GM19328 (cell line): ENCODE measurements around the gene VSX1.
A peak's percentile ranks its signal among the peaks of the same experiment; 100 is the strongest.

Source experiments
- ATAC-seq: cut with Tn5 transposase; IDR thresholded peaks from one replicate; pipeline ENCODE4 v1.9.1; 2021; ENCODE audit warnings: mild to moderate bottlenecking, moderate library complexity; ENCODE audit not compliant: unreplicated experiment

Gene VSX1

DNA sequence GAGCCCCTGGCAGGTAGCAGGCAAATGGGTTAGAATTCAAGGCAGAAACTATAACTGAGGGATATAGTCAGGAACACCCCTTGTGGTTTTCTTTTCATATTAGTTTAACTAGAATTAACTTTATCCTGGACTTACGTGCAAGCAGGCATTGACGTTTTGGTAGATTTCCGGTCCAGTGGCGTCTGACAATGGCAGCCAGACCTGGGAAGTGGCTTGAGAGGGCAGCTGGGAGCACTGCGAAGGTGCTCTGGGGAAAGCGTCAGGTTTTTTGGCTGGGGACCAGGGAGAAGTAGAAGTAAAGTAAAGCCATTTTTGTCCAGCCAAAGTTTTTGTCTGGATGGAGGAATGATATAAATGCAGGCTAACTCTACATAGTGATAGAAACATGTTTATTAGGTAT lies 15.6 kb downstream of the VSX1 start:
- no peak for ATAC-seq

GRCh38 chr20:25065625-25066338 lies 16.2 kb downstream of the VSX1 start:
- peak; percentile 63 for ATAC-seq

- no peak for ATAC-seq
Observed at GRCh38 chr20:25065072-25065624, 16.8 kb downstream of the VSX1 start.

- no peak for ATAC-seq
Observed at GRCh38 chr20:25064561-25065071, 17.3 kb downstream of the VSX1 start.

- ATAC-seq: no peak
Observed at GRCh38 chr20:25063981-25064380, 18.0 kb downstream of the VSX1 start.

- ATAC-seq: no peak
Observed at GRCh38 chr20:25063546-25063945, 18.4 kb downstream of the VSX1 start.

DNA sequence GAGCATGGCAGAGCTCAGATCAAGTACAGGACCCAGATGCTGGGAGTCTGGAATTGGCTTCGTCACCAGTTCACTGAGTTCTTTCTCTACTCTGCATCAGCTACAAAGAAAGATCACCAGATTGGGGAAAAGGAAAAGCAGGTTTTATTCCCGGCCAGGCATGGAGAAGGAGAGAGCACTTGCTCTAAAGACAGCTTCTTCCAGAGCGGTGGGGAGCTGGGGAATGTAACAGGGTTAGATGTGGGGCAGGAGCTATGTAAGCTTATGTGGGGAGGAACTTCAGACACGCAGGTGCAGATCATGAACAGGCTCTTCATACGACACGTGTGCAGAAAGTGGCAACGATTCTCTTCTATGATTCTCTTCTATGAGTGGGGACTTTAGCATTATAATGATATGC lies 19.1 kb downstream of the VSX1 start:
- no peak for ATAC-seq

GRCh38 chr20:25061821-25062530 lies 20.0 kb downstream of the VSX1 start:
- ATAC-seq: no peak

DNA sequence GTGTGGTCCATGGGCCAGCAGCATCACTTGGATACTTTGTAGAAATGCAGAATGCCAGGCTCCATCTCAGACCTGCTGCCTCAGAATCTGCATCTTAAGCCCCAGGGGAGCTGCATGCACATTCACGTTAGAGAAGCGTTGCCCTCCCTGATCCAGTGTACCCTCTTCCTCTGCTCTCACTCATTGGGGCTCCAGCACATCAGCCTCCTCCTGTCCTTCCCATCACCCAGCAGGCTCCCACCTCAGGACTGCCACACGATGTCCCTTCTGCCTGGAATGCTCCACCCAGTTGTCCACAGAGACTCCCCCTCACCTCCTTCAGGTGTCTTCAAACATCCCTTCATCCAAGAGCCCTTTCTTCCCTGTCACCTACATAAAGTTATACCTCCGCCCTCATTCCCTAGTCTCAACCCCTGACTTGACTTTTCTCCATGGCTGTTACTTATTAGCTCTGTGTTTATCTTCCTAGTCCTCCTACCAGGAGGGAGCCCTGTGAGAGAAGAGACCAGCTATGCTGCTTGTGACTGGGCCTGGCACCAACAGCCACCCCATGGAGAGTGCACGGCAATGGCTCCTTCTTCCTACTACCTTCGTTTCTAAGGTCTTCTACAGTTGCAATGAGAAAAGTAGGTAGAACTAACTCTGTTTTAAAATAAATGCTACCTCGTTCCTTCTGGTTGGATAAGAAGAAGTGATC lies 20.7 kb downstream of the VSX1 start:
- ATAC-seq: no peak

- no peak for ATAC-seq
Observed at GRCh38 chr20:25059866-25060465, 22.0 kb downstream of the VSX1 start.

DNA sequence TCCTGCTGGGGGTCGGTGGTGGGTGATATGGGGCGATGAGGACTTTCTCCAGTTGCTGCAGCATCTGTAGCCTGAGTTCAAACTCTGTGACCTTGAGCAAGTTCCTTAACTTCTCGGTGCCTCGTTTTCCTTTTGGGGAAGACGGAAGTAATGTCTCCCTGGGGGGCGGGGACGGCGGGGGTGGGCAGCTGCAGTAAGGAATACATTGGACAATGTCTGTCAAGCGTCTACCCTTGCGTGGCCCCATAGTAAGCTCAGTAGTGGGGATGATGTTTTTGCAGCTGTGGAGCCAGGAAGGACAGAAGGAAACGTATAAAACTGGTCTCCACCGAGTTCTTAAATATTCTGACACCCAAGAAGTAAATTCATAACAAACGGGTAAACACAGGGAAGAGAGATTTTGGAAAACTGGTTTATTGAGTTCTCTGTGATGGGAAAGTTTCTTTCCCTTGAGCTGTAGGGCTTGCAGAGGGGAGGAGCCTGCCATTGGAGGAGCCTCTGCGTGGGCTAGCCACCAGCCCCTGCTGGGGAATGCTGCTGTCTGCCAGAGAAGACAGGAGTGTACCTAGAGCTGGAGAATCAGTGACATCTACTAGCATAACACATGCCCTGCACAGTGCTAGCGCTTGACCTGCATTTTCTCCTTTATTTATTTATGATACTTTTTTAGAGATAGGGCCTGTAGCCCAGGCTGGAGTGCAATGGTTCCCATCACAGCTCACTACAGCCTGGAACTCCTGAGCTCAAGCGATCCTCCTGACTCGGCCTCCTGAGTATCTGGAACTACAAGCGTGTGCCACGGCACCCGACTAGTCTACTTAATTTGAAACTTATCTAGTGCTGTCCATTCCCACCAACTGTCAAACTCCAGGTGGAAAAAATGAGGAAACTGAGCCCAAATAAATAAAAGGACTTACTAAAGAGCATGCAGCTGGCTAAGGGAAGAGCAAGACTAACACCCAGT lies 22.8 kb downstream of the VSX1 start:
- ATAC-seq: no peak

DNA sequence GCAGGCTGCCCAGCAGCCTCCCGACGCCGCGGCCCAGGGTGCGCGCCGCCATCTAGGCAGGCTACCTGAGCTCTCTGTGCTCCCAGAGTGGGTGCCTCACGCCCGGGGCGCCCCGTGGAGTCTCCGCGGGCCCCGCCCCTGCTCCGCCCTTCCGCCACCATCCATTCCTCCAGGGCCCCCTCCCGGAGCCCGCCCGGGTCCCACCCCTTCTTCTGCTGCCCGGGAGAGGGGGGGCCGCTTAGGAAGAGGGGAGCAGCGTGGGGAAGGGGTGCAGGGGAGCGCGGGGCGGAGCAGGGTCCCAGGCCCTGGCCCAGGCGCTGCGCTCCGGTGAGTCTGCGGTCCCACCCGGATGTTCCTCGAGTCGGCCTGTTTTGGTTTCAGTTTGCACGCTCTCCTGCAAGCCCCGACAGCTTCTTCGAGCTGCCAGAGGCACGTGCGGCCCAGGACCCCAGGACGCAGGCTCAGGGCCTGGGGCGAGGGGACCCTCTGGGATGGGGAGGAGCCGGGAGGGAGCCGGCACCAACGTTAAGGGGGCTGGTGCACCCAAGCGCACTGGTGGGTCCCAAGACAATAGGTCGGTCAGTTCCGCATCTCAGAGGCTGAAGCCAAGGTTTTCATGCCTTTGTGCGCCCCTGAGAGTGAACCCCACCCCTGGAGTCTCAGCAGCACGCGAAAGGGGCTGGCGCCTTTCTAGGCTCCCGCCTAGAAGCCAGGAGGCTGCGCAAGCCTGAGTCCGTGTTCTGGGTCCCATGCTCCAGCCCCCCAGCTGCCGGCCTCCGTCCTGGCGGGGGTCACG lies 23.7 kb downstream of the VSX1 start, which contains the start of gene ACSS1:
TSS of gene ACSS1 (minus strand) at position 89 of the 796 bp plus-strand sequence. CDS start at position 52, 37 bp downstream.
- ATAC-seq: peak; percentile 66

- peak; percentile 30 for ATAC-seq
Observed at GRCh38 chr20:25057234-25058050, 24.5 kb downstream of the VSX1 start.

DNA sequence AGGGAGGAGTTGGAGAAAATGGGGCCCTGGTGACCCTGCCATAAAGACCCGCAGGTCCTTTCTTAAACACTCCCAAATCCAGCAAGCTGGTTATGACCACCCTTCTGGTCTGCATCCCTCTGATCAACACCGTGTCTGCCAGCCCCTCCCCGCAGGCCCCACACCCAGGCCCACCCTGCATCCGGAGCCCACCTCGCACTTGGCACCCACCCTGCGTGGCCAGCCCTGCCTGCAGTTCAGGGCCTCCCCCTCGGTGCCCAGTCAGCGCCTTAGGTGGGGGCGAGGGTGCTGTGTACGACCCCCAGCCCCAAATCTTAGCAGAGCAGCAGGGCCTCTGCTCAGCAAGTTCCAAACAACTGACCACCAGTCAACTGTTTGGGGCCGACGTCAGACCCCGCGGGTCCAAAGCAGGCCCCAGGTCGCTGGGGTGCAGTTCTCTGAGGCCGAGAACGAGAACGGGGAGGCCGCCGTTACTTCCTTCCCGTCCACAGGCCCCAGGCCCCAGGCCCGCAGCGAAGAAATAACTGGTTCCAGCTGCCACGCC lies 25.2 kb downstream of the VSX1 start:
- ATAC-seq: no peak

DNA sequence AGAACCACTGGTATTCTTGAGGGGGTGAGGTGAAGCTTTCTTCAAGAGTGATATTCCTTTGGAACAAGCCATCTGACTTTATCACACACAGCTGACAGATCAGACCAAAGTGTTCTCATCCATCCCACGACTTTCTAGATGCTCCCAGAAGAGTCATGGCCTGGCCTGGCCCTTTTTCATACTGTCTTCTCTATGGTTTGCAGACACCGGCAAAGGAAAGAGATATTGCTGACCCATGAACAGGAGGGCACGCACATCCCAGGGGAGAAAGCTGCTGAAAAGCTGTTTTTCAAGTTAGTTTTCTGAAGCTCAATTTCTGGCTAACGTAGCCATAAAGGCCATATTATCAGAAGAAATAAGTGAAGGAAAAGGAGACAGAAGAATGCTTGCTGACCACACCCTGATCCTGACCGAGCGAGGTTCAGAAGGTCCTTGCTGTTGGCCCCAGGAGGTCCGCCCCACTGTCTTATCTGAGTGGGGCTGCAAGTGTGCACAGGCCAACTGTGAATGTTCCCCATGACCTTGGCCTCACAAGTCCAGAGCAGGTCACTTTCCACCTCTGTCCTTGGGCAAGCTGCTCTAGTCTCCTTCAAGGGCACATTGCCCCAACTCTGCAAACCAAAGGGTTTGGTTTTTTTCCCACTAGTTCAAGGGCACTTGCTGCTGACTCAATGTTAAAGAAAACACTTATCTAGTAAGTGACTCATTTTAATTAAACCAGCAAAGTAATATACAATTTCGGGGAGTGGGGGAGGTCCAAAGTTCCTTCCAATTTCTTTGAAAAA lies 26.0 kb downstream of the VSX1 start:
- no peak for ATAC-seq

DNA sequence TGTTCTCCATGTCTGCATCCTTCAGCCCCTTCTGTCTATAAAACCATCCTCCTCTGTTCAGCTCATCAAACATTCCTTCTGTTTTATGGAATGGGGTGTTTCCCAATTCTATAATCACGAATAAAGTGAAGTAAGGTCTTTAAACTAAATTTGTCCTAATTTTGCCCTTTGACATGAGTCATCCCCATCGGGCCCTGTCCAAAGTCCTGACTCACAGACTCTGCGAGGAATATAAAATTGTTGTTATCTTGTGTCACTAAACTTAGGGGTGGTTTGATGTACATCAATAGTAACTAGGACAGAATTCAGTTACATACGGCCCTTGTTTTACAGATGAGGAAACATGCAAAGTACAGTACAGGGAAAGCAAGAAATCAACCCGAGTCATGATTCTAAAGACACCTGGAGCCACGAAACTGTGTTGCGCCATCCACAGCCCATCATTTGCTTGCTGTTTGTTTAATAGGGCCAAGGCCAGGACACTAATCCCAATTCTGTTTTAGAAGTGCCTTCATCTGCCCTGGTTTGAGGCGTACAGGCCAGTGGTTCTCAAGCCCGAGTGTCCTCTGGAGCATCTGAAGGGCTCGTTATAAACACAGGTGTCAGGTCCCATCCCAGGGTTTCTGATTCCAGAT lies 26.8 kb downstream of the VSX1 start:
- ATAC-seq: no peak
